Ishikawa (cell line): ENCODE measurements around the gene STIMATE.

Experiments used
- CEBPB ChIP-seq: IDR thresholded peaks from 2 replicates; pipeline ENCODE4 v1.6.1; 2012
- CREB1 ChIP-seq: IDR thresholded peaks from 2 replicates; pipeline ENCODE4 v1.6.1; 2012; ENCODE audit warnings: low read depth
- EGR1 ChIP-seq: IDR thresholded peaks from 2 replicates; pipeline ENCODE4 v1.6.1; 2012
- EP300 ChIP-seq: IDR thresholded peaks from 2 replicates; pipeline ENCODE4 v1.6.1; 2012; ENCODE audit warnings: borderline replicate concordance
- FOXM1 ChIP-seq: IDR thresholded peaks from 2 replicates; pipeline ENCODE4 v1.6.1; 2012; ENCODE audit warnings: low read depth, borderline replicate concordance
- NFIC ChIP-seq: IDR thresholded peaks from 2 replicates; pipeline ENCODE4 v1.6.1; 2012
- RAD21 ChIP-seq: IDR thresholded peaks from 2 replicates; pipeline ENCODE4 v1.6.1; 2012; ENCODE audit warnings: low read depth
- REST ChIP-seq: IDR thresholded peaks from 2 replicates; pipeline ENCODE4 v1.6.1; 2012; ENCODE audit warnings: low read depth, mild to moderate bottlenecking
- TAF1 ChIP-seq: IDR thresholded peaks from 2 replicates; pipeline ENCODE4 v1.6.1; 2012; ENCODE audit warnings: low read depth, mild to moderate bottlenecking
- TEAD4 ChIP-seq: IDR thresholded peaks from 2 replicates; pipeline ENCODE4 v1.6.1; 2012
- YY1 ChIP-seq: IDR thresholded peaks from 2 replicates; pipeline ENCODE4 v1.6.1; 2012; ENCODE audit warnings: low read depth
- ZBTB7A ChIP-seq: IDR thresholded peaks from 2 replicates; pipeline ENCODE4 v1.6.1; 2012; ENCODE audit warnings: low read depth
- TF ChIP-seq, protein P1 (sequence below): IDR thresholded peaks from 2 replicates; pipeline ENCODE4 v1.6.1; 2012

DNA sequence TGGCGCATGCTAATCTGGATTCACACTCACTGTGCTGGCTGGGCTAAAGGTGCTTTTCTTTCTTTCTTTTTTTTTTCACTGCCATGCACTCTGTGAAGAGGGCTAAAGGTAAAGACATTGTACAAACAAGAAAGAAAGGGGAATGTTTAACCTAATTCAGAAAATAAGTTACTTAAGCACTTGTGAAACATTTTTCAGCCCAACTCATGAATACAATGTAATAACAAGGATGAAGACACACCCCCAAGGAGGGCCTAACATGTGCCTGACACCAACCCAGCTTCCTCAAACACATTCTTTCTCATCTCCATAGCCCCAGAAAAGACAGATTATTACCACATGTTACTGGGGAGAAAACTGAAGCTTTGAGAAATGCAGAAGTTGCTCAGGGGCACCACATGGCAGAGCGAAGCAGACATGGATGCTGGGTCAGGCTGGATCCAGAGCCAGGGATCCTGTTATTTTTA lies 5.7 kb downstream of the STIMATE start:
- TF ChIP-seq EP300 (no peak), TAF1 (no peak), REST (no peak), CEBPB (no peak), RAD21 (no peak), CREB1 (no peak), YY1 (no peak), FOXM1 (no peak), TEAD4 (no peak), NFIC (no peak), ZBTB7A (no peak), EGR1 (no peak)
- TF ChIP-seq, protein P1, sequence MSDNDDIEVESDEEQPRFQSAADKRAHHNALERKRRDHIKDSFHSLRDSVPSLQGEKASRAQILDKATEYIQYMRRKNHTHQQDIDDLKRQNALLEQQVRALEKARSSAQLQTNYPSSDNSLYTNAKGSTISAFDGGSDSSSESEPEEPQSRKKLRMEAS = no peak
